ENCODE data around the gene TRIM32.

The TRIM32 gene

GRCh38 chr9:116662646-116663310 lies 24.3 kb upstream of the TRIM32 start:
- no peak for TF ChIP-seq TCF4 (CRISPR knock-in tag; IDR thresholded peaks at IDR 0.05; ENCODE audit: borderline replicate concordance)
- TF ChIP-seq ZNF565 (CRISPR knock-in tag; conservative IDR thresholded peaks at IDR 0.05; ENCODE audit: low read depth) = no peak
- no peak for TF ChIP-seq ZNF8 (CRISPR knock-in tag; IDR thresholded peaks at IDR 0.05)
- TF ChIP-seq ESRRG (CRISPR knock-in tag; IDR thresholded peaks at IDR 0.05) = no peak
- TF ChIP-seq TSHZ2 (CRISPR knock-in tag; IDR thresholded peaks at IDR 0.05) = no peak
- no peak for TF ChIP-seq ZC3H10 (CRISPR knock-in tag; IDR thresholded peaks at IDR 0.05)
- TF ChIP-seq GLIS3 (CRISPR knock-in tag; IDR thresholded peaks at IDR 0.05) = no peak
- no peak for TF ChIP-seq BACH2 (CRISPR knock-in tag; IDR thresholded peaks at IDR 0.05; ENCODE audit: borderline replicate concordance)
- no peak for ATAC-seq

GRCh38 chr9:116663581-116663980 lies 23.5 kb upstream of the TRIM32 start:
- no peak for TF ChIP-seq GLIS3 (CRISPR knock-in tag; IDR thresholded peaks at IDR 0.05)
- TF ChIP-seq, protein P1, sequence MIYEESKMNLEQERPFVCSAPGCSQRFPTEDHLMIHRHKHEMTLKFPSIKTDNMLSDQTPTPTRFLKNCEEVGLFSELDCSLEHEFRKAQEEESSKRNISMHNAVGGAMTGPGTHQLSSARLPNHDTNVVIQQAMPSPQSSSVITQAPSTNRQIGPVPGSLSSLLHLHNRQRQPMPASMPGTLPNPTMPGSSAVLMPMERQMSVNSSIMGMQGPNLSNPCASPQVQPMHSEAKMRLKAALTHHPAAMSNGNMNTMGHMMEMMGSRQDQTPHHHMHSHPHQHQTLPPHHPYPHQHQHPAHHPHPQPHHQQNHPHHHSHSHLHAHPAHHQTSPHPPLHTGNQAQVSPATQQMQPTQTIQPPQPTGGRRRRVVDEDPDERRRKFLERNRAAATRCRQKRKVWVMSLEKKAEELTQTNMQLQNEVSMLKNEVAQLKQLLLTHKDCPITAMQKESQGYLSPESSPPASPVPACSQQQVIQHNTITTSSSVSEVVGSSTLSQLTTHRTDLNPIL (CRISPR knock-in tag; IDR thresholded peaks at IDR 0.05; ENCODE audit: low read depth) = no peak
- no peak for TF ChIP-seq CSRNP3 (CRISPR knock-in tag; IDR thresholded peaks at IDR 0.05)
- no peak for TF ChIP-seq ZC3H10 (CRISPR knock-in tag; IDR thresholded peaks at IDR 0.05)
- no peak for TF ChIP-seq ISL1 (CRISPR knock-in tag; IDR thresholded peaks at IDR 0.05)
- TF ChIP-seq TOX (CRISPR knock-in tag; IDR thresholded peaks at IDR 0.05; ENCODE audit: borderline replicate concordance) = no peak
- TF ChIP-seq TSHZ2 (CRISPR knock-in tag; IDR thresholded peaks at IDR 0.05) = no peak
- TF ChIP-seq TCF4 (CRISPR knock-in tag; IDR thresholded peaks at IDR 0.05; ENCODE audit: borderline replicate concordance) = no peak
- no peak for TF ChIP-seq ZNF70 (CRISPR knock-in tag; IDR thresholded peaks at IDR 0.05)
- TF ChIP-seq CSDC2 (CRISPR knock-in tag; IDR thresholded peaks at IDR 0.05) = no peak
- TF ChIP-seq, protein P2, sequence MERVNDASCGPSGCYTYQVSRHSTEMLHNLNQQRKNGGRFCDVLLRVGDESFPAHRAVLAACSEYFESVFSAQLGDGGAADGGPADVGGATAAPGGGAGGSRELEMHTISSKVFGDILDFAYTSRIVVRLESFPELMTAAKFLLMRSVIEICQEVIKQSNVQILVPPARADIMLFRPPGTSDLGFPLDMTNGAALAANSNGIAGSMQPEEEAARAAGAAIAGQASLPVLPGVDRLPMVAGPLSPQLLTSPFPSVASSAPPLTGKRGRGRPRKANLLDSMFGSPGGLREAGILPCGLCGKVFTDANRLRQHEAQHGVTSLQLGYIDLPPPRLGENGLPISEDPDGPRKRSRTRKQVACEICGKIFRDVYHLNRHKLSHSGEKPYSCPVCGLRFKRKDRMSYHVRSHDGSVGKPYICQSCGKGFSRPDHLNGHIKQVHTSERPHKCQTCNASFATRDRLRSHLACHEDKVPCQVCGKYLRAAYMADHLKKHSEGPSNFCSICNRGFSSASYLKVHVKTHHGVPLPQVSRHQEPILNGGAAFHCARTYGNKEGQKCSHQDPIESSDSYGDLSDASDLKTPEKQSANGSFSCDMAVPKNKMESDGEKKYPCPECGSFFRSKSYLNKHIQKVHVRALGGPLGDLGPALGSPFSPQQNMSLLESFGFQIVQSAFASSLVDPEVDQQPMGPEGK (CRISPR knock-in tag; IDR thresholded peaks at IDR 0.05; ENCODE audit: borderline replicate concordance) = no peak
- TF ChIP-seq, protein P3, sequence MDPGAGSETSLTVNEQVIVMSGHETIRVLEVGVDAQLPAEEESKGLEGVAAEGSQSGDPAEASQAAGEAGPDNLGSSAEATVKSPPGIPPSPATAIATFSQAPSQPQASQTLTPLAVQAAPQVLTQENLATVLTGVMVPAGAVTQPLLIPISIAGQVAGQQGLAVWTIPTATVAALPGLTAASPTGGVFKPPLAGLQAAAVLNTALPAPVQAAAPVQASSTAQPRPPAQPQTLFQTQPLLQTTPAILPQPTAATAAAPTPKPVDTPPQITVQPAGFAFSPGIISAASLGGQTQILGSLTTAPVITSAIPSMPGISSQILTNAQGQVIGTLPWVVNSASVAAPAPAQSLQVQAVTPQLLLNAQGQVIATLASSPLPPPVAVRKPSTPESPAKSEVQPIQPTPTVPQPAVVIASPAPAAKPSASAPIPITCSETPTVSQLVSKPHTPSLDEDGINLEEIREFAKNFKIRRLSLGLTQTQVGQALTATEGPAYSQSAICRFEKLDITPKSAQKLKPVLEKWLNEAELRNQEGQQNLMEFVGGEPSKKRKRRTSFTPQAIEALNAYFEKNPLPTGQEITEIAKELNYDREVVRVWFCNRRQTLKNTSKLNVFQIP (CRISPR knock-in tag; IDR thresholded peaks at IDR 0.05; ENCODE audit: borderline replicate concordance, low read depth) = no peak
- TF ChIP-seq ARNTL (CRISPR knock-in tag; IDR thresholded peaks at IDR 0.05; ENCODE audit: borderline replicate concordance, low read depth) = no peak
- TF ChIP-seq ZFP30 (CRISPR knock-in tag; IDR thresholded peaks at IDR 0.05) = no peak
- no peak for TF ChIP-seq ZNF8 (CRISPR knock-in tag; IDR thresholded peaks at IDR 0.05)
- no peak for ATAC-seq

All from SK-N-SH treated with all-trans-retinoic acid at 6 μM for 48 hours (cell line).